ENCODE results near the gene ARMC9.

ARMC9 gene, protein sequence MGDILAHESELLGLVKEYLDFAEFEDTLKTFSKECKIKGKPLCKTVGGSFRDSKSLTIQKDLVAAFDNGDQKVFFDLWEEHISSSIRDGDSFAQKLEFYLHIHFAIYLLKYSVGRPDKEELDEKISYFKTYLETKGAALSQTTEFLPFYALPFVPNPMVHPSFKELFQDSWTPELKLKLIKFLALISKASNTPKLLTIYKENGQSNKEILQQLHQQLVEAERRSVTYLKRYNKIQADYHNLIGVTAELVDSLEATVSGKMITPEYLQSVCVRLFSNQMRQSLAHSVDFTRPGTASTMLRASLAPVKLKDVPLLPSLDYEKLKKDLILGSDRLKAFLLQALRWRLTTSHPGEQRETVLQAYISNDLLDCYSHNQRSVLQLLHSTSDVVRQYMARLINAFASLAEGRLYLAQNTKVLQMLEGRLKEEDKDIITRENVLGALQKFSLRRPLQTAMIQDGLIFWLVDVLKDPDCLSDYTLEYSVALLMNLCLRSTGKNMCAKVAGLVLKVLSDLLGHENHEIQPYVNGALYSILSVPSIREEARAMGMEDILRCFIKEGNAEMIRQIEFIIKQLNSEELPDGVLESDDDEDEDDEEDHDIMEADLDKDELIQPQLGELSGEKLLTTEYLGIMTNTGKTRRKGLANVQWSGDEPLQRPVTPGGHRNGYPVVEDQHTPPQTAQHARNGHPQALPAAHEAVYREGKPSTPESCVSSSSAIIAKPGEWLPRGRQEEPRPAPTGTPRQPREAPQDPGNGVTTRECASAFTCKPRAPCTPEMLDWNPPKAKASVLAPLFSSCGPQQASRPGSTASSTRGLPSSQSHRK

DNA sequence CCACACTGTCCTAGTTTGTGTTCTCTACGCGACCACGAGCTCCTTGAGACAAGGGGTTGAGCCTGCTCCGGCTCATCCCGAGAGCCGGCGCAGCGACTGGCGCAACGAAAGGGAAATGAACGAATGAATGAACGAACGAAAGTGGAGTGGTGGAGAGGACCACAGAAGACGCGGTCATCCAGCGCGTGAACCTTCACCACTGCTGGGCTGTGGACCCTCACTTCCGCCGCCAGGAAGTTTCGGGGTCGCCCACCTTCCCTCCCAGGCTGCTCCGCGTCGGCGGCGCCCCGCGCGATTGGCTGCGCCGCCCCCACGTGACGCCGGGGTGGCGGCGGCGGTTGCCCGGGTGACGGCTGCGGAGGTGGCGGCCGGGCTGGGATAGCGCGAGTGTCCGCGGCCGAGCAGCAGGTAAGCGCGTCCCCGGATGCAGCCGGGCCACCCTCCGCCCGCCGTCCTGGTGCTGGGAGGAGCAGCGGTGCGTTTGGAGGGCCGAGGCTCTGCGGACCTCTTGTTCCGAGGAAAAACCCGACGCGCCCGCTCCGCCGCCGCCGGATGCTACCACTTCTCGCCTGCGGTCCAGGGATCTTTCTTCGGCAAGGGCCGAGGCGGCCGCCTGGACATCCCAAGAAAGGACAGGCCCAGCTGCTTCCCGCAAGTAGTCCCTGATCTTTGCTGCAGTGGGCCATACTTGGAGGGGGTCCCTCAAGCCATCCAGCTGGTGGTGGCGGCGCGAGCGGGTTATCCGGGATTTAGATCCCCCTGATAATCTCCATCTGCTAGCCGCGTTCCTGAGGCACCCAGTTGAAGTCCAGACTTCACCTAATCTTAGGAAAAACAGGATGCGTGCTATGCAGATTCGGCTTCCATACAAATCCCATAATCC lies at the start of gene ARMC9:
Gene ARMC9 (plus strand): TSS at position 341 of the 883 bp plus-strand sequence. CDS start 7,608 bp downstream, outside the sequence.
- in situ Hi-C loops (cut with HindIII; ENCODE audit: low pct_ligation_motif_present, low pct_unique_long_range_greater_than_20kb, low sequenced_read_pairs): no loop called here
- DNase-seq: peak; percentile 77

DNA sequence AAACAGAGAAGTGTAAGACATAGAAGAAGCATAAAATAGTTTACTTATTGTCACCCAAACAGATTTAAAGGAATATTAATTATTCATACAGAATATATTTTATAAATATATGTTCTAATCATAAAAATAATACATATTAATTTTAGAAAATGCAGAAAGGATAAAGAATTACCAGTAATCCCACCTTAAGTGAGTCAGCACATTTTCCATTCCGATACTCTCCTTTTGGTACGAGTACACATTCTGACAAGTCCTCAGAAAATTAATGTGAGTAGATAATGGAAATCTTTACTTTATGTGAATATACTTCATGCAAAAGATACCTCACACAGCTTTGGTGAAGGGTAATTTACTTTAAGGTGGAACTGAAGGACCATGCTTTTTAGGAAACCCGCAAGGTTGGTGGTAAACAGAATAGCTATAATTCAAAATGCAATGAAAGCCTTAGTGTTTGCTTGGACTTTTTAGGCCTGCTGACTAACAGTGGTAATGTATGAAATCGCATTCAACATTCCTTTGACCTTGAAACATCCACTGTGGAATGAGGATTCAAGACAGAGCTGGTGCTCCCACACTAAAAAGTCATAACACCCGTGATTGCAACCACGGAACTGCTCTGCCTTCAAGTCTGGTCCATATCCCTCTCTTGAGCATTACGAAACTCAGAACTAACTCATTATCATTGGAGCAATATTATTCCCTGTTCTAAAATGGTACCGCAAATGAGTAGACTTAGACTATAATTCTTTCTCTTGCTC lies 45.5 kb upstream of the ARMC9 start:
- DNase-seq: no peak
- in situ Hi-C loops (cut with HindIII; ENCODE audit: low pct_ligation_motif_present, low pct_unique_long_range_greater_than_20kb, low sequenced_read_pairs): no loop called here

DNA sequence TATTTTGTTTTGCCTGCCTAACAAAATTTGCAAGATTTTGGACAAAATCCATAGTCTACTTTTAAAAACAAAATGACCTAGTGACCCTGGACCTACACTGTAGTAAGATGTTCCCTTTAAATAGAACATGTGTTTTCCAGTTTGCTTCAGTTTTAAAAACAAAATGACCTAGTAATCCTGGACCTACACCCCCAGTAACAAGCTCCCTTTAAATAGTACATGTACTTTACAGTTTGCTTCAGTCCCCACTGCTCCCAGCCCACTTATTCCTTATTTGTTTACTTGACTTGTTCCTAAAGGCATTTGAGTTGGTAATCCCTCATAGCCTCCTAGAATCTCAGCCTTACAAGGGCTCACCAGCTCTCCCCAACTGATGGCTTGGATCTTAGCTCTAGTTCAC lies 39.1 kb upstream of the ARMC9 start:
- in situ Hi-C loops (cut with HindIII; ENCODE audit: low pct_ligation_motif_present, low pct_unique_long_range_greater_than_20kb, low sequenced_read_pairs): no loop called here
- no peak for DNase-seq

DNA sequence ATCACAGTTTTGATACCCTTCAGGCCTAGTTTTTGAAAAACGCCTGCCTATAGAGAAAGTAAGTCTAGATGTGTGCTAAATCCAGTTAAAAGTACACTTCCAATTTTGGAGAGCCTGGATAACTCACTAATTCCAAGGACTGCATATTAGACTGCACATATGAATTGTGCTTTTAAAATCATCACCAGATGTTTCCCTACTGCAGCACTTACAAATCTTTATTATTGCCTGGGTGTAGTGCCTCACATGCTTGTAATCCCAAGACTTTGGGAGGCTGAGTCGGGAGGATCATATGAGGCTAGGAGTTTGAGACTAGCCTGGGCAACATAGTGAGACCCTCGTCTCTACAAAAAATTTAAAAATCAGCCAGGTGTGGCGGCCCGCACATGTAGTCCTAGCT lies 37.7 kb upstream of the ARMC9 start:
- DNase-seq: no peak
- in situ Hi-C loops (cut with HindIII; ENCODE audit: low pct_ligation_motif_present, low pct_unique_long_range_greater_than_20kb, low sequenced_read_pairs): no loop called here

DNA sequence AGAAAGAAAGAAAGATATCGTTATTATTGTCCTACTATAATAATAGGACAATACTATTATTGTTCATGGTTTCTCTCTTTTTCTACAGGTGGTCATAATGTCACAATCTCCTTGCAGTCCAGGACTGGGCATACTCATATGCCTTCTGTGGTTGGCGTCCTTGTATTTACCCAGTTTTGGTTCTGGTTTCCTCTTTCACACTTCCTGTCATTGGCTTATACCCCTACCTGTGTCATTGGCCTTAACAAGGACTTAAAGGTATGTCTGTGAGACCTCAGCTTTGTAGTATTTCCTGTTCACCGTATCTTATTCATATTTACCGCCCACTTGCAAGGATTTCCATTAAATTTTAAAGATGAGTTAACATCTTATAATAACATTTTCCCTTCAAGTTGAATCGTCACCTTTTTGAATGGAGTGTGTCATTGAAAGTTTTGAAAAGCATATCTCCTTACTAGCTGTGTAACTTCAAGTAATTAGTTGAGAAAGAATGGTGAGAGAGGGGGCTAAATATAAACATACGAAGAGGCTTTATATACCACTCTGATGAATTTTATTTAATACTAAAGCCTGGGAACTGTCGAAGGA lies 37.1 kb upstream of the ARMC9 start:
- DNase-seq: peak; percentile 45
- in situ Hi-C loops (cut with HindIII; ENCODE audit: low pct_ligation_motif_present, low pct_unique_long_range_greater_than_20kb, low sequenced_read_pairs): no loop called here

DNA sequence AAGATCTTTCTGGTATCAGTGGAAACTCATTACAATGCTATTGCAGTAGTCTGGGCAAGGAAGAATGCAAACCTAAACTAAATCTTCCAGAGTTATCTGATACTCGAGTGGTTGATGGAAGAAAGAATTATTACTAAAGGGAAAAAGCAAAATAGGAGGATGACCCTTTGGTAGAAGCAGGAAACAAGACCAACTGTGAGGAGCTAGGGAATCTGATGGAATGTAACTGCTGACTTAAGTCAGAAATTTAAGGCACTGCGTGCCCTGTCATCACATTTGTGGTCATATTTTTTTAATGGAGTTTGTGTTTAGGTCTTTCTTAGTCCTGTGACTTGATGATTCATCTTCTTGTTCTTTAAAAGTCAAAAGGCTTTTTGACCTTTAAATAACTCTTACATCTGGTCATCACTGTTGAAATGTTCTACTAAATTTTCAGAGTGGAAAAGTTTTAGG lies 36.5 kb upstream of the ARMC9 start:
- DNase-seq: peak; percentile 98
- in situ Hi-C loops (cut with HindIII; ENCODE audit: low pct_ligation_motif_present, low pct_unique_long_range_greater_than_20kb, low sequenced_read_pairs): no loop called here

DNA sequence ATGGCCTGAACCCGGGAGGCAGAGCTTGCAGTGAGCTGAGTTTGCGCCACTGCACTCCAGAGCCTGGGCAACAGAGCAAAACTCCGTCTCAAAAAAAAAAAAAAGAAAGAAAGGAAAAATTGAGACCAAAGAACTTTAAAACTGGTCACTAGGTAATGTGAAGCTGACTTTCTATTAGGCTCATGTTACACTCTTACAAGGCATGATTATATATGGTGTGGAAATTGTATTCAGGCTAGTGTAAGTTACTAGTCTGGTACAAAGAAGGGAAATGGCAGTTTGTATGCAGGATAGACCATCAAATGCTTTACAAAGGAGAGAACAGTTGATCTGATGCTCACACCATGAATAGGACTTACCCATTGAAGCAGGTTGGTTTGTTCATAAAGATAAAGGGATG lies 35.4 kb upstream of the ARMC9 start:
- in situ Hi-C loops (cut with HindIII; ENCODE audit: low pct_ligation_motif_present, low pct_unique_long_range_greater_than_20kb, low sequenced_read_pairs): no loop called here
- DNase-seq: no peak

DNA sequence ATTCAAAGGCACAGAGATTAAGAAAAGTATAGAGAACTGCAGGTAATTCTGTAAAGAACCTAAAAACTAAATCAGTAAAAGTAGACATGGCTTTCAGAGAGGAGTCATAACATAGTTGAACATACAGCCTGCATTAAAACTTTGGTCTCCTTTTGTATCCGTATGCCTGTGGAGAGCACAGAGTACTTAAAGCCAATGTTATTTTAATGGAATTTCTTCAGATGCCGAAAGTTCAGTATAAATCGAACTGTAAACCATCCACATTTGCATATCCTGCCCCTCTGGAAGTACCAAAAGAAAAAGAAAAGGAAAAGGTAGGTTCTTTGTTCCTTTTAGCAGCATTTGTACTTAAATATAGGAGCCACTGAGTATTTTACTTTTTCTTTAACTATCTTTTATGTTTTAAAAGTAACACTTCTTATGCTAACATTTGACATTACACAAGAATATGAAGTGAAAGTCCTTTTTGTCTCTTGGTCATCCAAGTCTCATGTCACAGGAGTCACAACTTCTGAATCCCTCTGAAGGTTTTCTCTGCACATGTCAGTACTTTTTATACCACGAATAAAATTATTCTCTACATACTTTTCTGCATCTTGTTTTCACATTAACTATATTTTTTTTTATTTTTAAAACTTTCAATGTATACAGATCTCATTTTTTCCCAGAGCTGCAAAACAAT lies 34.9 kb upstream of the ARMC9 start:
- in situ Hi-C loops (cut with HindIII; ENCODE audit: low pct_ligation_motif_present, low pct_unique_long_range_greater_than_20kb, low sequenced_read_pairs): no loop called here
- DNase-seq: no peak

DNA sequence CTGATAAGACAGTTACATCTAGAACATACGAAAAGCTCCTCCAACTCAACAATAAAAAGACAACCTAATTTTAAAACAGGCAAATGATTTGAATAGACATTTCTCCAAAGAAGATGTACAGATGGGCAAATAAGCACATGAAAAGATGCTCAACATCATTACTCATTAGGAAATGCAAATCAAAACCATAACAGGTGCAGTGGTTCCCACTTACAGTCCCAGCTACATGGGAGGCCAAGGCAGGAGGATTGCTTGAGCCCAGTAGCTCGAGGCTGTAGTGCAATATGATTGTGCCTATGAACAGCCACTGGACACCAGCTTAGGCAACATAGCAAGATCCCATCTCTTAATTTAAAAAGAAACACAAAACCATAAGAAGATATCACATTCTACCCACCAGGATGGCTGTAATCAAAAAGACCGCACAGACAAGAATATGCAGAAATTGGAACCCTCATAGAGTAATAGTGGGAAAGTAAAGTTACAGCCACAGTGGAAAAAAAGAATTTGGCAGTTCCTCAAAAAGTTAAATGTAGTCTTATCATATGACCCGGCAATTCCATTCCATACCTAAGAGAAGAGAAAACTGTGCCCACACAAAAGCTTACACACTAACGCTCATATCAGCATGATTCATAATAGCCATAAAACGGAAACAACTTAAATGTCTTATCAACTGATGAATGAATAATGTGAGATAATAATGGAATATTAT lies 30.5 kb upstream of the ARMC9 start:
- no peak for DNase-seq
- in situ Hi-C loops (cut with HindIII; ENCODE audit: low pct_ligation_motif_present, low pct_unique_long_range_greater_than_20kb, low sequenced_read_pairs): no loop called here

DNA sequence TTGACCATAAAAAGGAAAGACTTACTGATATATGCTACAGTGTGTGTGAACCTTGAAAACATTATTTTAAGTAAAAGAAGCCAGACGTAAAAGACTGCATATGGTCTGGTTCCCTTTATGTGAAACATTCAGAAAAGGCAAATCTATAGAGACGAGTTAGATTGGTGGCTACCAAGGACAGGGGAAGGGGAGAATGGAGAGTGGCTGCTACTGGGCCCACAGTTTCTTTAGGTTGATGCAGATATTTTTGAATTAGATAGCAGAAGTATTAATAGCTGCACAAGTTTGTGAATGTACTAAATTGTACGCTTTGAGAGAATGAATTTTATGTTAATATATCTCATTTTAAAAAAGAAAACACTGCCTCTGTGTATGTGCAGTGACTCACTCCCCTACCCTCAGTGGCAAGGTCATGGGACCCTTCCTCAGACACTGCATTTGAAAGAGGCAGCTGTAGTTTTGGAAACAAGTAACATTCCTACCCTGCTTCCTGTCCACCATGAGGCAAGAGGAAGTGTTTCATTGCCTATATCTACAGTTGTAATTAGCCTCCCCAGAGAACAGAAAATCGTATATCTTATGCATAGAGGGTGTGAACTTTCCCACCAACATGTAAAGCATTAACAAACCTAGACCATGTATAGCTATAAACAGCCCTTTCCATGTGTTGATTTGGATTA lies 29.8 kb upstream of the ARMC9 start:
- DNase-seq: no peak
- in situ Hi-C loops (cut with HindIII; ENCODE audit: low pct_ligation_motif_present, low pct_unique_long_range_greater_than_20kb, low sequenced_read_pairs): no loop called here

DNA sequence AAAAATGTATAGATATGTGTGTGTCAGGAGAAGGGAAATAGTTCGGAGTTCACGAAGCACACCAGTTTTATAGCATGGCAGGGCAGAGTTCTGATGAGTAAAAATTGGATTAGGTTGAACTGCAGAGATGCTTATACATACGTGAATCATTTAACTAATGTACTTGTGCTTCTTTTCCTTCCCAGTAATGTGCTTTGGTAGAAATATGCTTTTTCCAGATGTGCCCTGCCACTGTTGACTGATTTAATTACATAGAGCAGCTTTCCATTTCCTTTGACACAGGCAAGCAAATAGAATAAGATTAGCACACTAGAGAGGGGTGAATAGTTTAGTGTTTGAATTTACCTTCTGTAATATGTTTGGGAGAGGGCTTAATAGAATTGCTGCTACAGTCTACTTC lies 28.9 kb upstream of the ARMC9 start:
- DNase-seq: no peak
- in situ Hi-C loops (cut with HindIII; ENCODE audit: low pct_ligation_motif_present, low pct_unique_long_range_greater_than_20kb, low sequenced_read_pairs): no loop called here

DNA sequence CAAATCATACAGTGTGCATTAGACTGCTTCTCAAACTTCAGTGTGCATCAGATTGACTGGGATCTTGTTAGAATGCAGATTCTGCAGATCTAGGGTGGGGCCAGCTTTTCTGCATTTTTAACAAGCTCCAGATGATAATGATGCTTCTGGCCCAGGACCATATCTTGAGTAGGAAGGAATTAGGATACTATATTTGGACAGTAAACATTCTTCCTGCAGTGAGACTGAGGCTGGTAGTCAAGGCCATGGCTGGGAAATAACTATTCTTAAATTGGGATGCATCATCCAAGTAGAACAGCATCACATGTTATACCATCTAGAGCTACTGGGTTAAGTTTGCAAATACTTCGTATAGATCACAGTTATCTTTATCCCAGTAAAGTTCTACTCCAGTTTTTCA lies 28.4 kb upstream of the ARMC9 start:
- no peak for DNase-seq
- in situ Hi-C loops (cut with HindIII; ENCODE audit: low pct_ligation_motif_present, low pct_unique_long_range_greater_than_20kb, low sequenced_read_pairs): no loop called here

DNA sequence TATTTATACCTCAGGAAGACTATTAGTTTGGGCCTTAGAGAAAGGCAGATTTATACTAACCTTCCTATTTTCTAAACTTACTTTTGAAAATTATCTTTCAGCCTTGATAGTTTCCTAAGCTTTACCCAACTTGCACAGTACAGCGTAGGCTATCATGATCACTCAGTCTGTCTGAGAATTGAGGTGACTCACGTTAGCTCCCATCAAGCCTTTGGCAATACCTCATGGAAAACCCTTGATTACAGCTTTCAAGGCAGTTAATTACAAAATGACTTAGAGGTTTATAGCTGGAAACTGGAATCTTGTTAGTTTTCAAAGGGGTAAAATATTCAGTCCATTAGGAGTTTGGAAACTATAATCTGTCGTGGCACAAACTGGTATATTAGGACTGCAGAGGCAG lies 26.4 kb upstream of the ARMC9 start:
- no peak for DNase-seq
- in situ Hi-C loops (cut with HindIII; ENCODE audit: low pct_ligation_motif_present, low pct_unique_long_range_greater_than_20kb, low sequenced_read_pairs): no loop called here

DNA sequence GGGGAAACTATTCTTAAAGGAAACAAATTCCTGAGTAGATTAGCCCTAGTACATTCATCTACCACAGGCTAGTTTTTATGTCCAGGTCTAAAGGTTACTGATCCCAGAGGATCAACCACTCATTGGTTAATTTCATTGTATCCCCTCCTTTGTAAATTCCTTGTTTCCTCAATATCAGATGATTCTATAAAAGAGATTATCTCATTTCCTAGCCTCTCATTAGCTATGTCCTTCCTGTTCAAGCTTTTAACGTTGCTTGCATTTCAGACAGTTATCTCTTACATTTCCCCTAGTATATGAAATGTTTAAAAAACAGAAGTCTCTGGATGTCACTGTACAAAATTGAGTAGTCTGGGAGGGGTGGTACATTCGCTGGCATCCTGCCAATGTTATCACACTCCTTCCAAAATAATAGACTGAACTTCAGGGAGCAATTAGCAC lies 24.2 kb upstream of the ARMC9 start:
- in situ Hi-C loops (cut with HindIII; ENCODE audit: low pct_ligation_motif_present, low pct_unique_long_range_greater_than_20kb, low sequenced_read_pairs): no loop called here
- no peak for DNase-seq

DNA sequence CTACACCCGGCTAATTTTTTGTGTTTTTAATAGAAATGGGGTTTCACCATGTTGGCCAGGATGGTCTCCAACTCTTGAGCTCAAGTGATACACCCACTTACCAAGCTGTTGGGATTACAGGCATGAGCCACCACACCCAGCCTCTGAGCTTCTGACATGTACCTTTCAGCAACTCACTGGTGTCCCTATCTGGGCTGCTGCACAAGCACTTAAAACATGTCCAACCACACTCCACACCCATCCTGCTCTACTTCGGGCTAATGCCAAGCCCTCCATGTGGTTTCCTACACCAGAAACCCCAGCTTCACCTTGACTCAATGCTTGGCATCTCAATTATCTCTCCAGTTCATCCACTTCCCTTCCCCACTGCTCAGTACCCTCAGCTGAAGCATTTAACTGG lies 22.4 kb upstream of the ARMC9 start:
- in situ Hi-C loops (cut with HindIII; ENCODE audit: low pct_ligation_motif_present, low pct_unique_long_range_greater_than_20kb, low sequenced_read_pairs): no loop called here

More for the DNA sequence above, 22.4 kb upstream of the ARMC9 start:
- no peak for DNase-seq

All from ACHN (cell line).